Vagina (tissue), 2 donors: ENCODE measurements around the gene ACSL3.

Experiments used
- POLR2A ChIP-seq, 2 donors: fragments of 450-650 bp; IDR thresholded peaks; one replicate each; pipeline ENCODE4 v1.6.1; 2017; ENCODE audit warnings: antibody characterized with exemption in 2 of 2, mild to moderate bottlenecking in 2 of 2, moderate library complexity in 2 of 2
- TF ChIP-seq, protein P1 (sequence below), 3 experiments: fragments of 450-650 bp in 2 of 3; fragments of 200-600 bp in 1 of 3; sonication (generic) in 1 of 3; IDR thresholded peaks; one replicate each; pipeline ENCODE4 v1.5.1; 2017 to 2019; ENCODE audit warnings: antibody characterized with exemption in 3 of 3, mild to moderate bottlenecking in 2 of 3, moderate library complexity in 2 of 3

- TF ChIP-seq, protein P1, sequence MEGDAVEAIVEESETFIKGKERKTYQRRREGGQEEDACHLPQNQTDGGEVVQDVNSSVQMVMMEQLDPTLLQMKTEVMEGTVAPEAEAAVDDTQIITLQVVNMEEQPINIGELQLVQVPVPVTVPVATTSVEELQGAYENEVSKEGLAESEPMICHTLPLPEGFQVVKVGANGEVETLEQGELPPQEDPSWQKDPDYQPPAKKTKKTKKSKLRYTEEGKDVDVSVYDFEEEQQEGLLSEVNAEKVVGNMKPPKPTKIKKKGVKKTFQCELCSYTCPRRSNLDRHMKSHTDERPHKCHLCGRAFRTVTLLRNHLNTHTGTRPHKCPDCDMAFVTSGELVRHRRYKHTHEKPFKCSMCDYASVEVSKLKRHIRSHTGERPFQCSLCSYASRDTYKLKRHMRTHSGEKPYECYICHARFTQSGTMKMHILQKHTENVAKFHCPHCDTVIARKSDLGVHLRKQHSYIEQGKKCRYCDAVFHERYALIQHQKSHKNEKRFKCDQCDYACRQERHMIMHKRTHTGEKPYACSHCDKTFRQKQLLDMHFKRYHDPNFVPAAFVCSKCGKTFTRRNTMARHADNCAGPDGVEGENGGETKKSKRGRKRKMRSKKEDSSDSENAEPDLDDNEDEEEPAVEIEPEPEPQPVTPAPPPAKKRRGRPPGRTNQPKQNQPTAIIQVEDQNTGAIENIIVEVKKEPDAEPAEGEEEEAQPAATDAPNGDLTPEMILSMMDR (IDR thresholded peaks at IDR 0.05): no peak
- TF ChIP-seq POLR2A (IDR thresholded peaks at IDR 0.05): no peak
Measured at GRCh38 chr2:222884805-222885424, 24.1 kb downstream of the ACSL3 start.
